ENCODE data around the gene SP100.

SP100 gene

DNA sequence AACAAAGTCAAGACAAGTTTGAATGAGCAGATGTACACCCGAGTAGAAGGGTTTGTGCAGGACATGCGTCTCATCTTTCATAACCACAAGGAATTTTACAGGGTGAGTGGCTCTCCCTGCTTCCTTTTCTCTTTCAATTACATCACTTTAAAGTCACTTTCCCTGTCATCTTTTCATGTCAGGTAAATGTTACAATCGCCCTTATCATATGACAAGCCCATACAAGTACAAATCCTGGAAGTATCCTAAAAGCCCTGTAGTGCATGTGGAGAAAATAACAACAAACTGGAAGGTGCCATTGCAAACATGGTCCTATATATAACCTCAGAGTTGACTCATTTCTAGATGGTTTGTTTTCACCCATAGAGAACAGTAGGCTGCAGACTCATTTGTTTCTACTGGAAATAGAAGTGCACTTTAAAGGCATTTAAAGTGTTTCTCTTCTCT, 126.0 kb downstream of the SP100 start:
- Histone ChIP-seq H3K4me3 (ENCODE audit: low read depth, low read length) (no peak overlapping the region), H3K27me3 (ENCODE audit: control insufficient read depth, insufficient read depth, low read length) (no peaks in the 10 kb centered on the region), H3K36me3 (ENCODE audit: control insufficient read depth, insufficient read depth, low read length) (no peaks in the 10 kb centered on the region), H3K4me1 (ENCODE audit: control insufficient read depth, insufficient read depth, low read length) (no peaks in the 10 kb centered on the region), H3K9ac (ENCODE audit: low read length) (no peak overlapping the region), H3K9me3 (ENCODE audit: control insufficient read depth, insufficient read depth, low read depth, low read length) (no peaks in the 10 kb centered on the region), H3K27ac (ENCODE audit: low read depth, low read length) (no peak overlapping the region)

DNA sequence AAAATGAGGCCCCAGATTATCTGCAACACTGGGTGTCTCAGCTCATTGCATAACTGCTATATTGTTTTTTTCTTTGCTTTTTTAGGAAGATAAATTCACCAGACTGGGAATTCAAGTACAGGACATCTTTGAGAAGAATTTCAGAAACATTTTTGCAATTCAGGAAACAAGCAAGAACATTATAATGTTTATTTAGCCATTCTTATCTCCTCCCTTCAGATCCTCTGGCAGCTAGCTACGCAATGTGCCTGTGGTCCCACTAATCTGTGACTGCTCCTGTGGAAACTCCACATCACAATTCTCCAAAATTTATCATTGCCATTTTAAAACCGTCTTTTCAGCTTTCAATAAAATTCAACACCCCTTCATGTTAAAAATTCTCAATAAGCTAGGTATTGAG, 126.8 kb downstream of the SP100 start:
- Histone ChIP-seq H3K27me3 (ENCODE audit: control insufficient read depth, insufficient read depth, low read length) (no peaks in the 10 kb centered on the region), H3K9me3 (ENCODE audit: control insufficient read depth, insufficient read depth, low read depth, low read length) (no peaks in the 10 kb centered on the region), H3K27ac (ENCODE audit: low read depth, low read length) (no peak overlapping the region), H3K4me1 (ENCODE audit: control insufficient read depth, insufficient read depth, low read length) (no peaks in the 10 kb centered on the region), H3K4me3 (ENCODE audit: low read depth, low read length) (no peak overlapping the region), H3K9ac (ENCODE audit: low read length) (no peak overlapping the region), H3K36me3 (ENCODE audit: control insufficient read depth, insufficient read depth, low read length) (no peaks in the 10 kb centered on the region)

DNA sequence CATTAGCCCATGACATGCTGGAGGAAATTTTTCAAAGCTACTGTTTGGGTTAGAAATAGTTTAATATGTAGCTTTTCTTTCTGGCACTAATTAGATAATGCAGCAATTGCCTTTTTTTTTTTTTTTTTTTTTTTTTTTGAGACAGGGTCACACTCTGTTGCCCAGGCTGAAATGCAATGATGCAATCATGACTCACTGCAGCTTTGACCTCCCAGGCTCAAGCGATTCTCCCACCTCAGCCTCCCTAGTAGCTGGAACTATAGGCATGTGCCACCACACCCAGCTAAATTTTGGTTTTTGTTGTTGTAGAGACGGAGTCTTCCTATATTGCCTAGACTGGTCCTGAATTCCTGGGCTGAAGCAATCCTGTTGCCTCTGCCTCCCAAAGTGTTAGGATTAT, 136.2 kb downstream of the SP100 start:
- Histone ChIP-seq H3K9ac (ENCODE audit: low read length) (no peak overlapping the region), H3K9me3 (ENCODE audit: control insufficient read depth, insufficient read depth, low read depth, low read length) (peaks cover 5% of the 10 kb centered on the region; the same call in 1 of the 2 replicates), H3K4me1 (ENCODE audit: control insufficient read depth, insufficient read depth, low read length) (no peaks in the 10 kb centered on the region), H3K27ac (ENCODE audit: low read depth, low read length) (no peak overlapping the region), H3K4me3 (ENCODE audit: low read depth, low read length) (no peak overlapping the region), H3K27me3 (ENCODE audit: control insufficient read depth, insufficient read depth, low read length) (no peaks in the 10 kb centered on the region), H3K36me3 (ENCODE audit: control insufficient read depth, insufficient read depth, low read length) (no peaks in the 10 kb centered on the region)

DNA sequence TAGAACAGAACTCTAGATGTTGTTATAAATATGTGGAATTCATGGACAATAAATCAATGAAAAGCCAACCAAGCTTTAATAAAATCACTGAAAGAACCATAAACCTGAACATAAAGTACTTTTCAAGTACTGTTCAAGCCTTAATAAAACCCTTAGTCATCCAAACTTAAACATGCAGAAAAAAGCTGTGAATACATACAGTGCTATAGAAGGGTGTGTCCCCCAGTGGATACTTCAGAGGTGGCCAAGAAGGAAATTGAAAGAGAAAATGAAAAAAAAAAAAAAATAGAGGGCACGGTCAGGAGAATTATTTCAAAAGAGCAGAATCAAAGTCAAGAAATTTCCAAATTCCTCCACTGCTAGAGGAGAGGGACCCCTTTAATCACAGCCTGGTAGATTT, 141.1 kb downstream of the SP100 start:
- Histone ChIP-seq H3K36me3 (ENCODE audit: control insufficient read depth, insufficient read depth, low read length) (no peaks in the 10 kb centered on the region), H3K4me3 (ENCODE audit: low read depth, low read length) (no peak overlapping the region), H3K27ac (ENCODE audit: low read depth, low read length) (no peak overlapping the region), H3K27me3 (ENCODE audit: control insufficient read depth, insufficient read depth, low read length) (no peaks in the 10 kb centered on the region), H3K4me1 (ENCODE audit: control insufficient read depth, insufficient read depth, low read length) (no peaks in the 10 kb centered on the region), H3K9ac (ENCODE audit: low read length) (no peak overlapping the region), H3K9me3 (ENCODE audit: control insufficient read depth, insufficient read depth, low read depth, low read length) (peaks cover 5% of the 10 kb centered on the region; the same call in 1 of the 2 replicates)

DNA sequence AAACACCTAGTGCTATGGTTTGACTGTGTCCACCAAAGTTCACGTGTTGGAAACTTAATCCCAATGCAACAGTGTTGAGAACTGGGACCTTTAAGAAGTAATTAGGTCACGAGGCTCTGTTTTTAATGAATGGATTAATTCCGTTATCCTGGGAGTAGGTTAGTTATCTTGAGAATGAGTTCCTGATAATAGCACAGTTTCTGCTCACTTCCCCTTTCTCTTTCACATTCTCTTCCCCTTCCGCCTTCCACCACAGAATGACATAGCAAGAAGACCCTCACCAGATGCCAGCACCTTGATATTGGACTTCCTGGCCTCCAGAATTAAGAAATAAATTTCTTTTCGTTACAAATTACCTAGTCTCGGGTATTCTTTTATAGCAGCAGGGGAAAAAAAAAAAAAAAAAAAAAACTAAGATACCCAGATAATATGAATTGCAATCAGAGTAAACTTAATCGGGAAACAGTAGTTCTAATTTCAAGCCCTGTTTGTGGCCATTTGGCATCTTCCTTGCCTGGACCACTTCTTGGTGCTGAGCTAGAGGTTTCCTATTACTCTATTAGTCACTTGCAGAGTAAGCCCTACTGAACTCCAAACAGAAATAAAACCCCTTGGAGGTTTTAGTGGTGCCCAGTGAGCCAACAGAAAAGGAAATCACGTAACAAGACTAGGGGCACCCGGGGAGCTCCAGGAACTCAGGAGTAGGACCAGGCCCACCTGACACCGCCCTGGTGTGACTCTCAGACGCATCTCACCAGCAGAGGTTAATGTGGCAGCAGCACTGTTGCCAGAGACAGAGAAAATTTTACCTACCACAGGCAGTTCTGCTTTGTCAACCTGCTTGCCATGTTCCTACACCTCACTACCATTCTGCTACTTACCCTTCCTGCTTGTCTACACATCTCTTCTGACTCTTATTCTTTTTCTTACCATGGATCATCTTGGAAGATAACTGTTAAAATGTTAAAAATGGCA, 149.1 kb downstream of the SP100 start:
- no peaks in the 10 kb centered on the region for H3K9me3 ChIP-seq (ENCODE audit: control insufficient read depth, insufficient read depth, low read depth, low read length)
- no peak overlapping the region for H3K9ac ChIP-seq (ENCODE audit: low read length)
- H3K4me3 ChIP-seq (ENCODE audit: low read depth, low read length): no peak overlapping the region
- H3K27ac ChIP-seq (ENCODE audit: low read depth, low read length): no peak overlapping the region
- H3K36me3 ChIP-seq (ENCODE audit: control insufficient read depth, insufficient read depth, low read length): no peaks in the 10 kb centered on the region
- H3K4me1 ChIP-seq (ENCODE audit: control insufficient read depth, insufficient read depth, low read length): no peaks in the 10 kb centered on the region
- no peaks in the 10 kb centered on the region for H3K27me3 ChIP-seq (ENCODE audit: control insufficient read depth, insufficient read depth, low read length)

DNA sequence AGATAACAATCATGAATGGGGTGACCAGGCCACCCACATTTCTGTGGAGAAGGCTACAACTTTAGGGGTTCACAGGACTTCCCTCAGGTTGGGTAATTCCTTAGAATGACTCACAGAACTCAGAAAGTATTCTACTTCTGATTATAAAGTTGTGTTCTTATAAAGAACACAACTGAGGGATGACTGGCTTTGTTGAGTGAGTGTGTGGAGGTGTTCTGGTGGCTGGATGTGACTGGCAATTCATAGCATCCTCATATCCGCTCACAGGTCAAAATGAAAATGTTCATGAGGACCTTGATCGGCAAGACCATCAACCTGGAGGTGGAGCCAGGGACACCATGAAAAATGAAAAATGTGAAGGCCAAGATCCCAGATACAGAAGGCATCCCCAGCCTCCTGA, 153.3 kb downstream of the SP100 start:
- Histone ChIP-seq H3K4me3 (ENCODE audit: low read depth, low read length) (no peak overlapping the region), H3K36me3 (ENCODE audit: control insufficient read depth, insufficient read depth, low read length) (no peaks in the 10 kb centered on the region), H3K27me3 (ENCODE audit: control insufficient read depth, insufficient read depth, low read length) (no peaks in the 10 kb centered on the region), H3K27ac (ENCODE audit: low read depth, low read length) (no peak overlapping the region), H3K4me1 (ENCODE audit: control insufficient read depth, insufficient read depth, low read length) (no peaks in the 10 kb centered on the region), H3K9ac (ENCODE audit: low read length) (no peak overlapping the region), H3K9me3 (ENCODE audit: control insufficient read depth, insufficient read depth, low read depth, low read length) (peaks cover 24% of the 10 kb centered on the region)

DNA sequence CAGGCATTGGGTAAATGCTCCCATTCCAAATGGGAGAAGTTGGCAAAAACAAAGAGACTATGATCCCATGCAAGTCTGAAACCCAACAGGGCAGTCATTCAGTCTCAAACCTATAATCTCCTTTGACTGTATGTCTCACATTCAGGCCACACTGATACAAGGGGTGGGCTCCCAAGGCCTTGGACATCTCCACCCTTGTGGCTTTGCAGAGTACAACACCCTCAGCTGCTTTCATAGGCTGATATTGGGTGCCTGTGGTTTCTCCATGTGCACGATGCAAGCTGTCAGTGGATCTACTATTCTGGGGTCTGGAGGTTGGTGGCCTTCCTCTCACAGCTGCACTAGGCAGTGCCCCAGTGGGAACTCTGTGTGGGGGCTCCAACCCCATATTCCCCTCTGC, 155.0 kb downstream of the SP100 start:
- Histone ChIP-seq H3K27me3 (ENCODE audit: control insufficient read depth, insufficient read depth, low read length) (no peaks in the 10 kb centered on the region), H3K36me3 (ENCODE audit: control insufficient read depth, insufficient read depth, low read length) (no peaks in the 10 kb centered on the region), H3K9ac (ENCODE audit: low read length) (no peak overlapping the region), H3K9me3 (ENCODE audit: control insufficient read depth, insufficient read depth, low read depth, low read length) (peaks cover 33% of the 10 kb centered on the region), H3K4me1 (ENCODE audit: control insufficient read depth, insufficient read depth, low read length) (no peaks in the 10 kb centered on the region), H3K27ac (ENCODE audit: low read depth, low read length) (no peak overlapping the region), H3K4me3 (ENCODE audit: low read depth, low read length) (no peak overlapping the region)

DNA sequence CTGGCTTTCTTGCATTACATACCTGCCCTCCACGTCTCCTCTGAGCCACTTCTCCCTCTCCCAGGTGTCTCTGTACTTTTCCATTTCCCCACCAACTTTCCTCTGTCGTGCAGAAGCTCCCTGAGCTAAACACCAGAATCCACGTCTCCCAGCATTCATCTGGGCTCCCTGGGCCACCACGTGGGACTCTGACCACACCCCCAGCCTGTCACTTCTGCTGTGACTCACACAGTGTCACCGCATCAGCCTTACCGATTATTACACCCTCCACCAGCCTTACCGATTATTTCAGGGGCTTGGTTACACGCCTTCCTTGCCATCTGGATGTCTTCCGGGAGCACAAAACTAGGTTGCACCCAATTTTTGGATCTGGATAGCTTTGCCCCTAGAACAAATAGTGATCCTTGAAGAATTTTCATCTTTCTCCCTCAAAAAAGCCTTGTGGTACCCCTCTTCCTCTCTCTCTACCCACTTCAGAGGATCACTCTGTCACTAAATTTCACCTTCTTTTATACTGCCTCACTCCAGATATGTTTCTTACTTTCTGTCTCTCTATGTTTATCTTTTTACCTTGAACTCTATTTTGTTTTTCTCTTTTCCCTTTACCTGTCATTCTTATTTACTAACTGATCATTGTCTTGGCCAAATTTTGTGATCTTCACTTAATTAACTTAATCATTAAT, 159.8 kb downstream of the SP100 start:
- no peaks in the 10 kb centered on the region for H3K27me3 ChIP-seq (ENCODE audit: control insufficient read depth, insufficient read depth, low read length)
- H3K9me3 ChIP-seq (ENCODE audit: control insufficient read depth, insufficient read depth, low read depth, low read length): peaks cover 28% of the 10 kb centered on the region
- H3K9ac ChIP-seq (ENCODE audit: low read length): no peak overlapping the region
- H3K4me3 ChIP-seq (ENCODE audit: low read depth, low read length): no peak overlapping the region
- no peaks in the 10 kb centered on the region for H3K4me1 ChIP-seq (ENCODE audit: control insufficient read depth, insufficient read depth, low read length)
- no peaks in the 10 kb centered on the region for H3K36me3 ChIP-seq (ENCODE audit: control insufficient read depth, insufficient read depth, low read length)
- no peak overlapping the region for H3K27ac ChIP-seq (ENCODE audit: low read depth, low read length)

DNA sequence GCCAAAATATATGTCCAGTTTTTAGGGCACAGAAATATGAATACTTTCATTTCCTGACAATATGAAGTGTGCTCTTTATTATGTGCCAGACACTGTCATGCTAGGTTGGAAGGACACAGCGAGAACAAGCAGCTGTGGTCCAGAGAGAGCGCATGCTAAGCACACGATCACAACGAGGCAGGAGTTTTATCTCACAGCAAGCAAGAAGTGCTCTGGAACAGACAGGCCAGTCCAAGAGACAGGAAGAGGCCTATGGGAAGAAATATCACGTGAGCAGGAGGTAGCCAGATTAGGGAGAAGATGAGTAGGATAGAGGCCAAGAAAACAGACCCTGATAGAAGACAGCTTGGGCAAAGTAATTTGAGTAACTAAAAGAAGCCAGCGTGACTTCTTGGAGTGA, 161.1 kb downstream of the SP100 start:
- Histone ChIP-seq H3K4me1 (ENCODE audit: control insufficient read depth, insufficient read depth, low read length) (no peaks in the 10 kb centered on the region), H3K27ac (ENCODE audit: low read depth, low read length) (no peak overlapping the region), H3K9me3 (ENCODE audit: control insufficient read depth, insufficient read depth, low read depth, low read length) (peaks cover 19% of the 10 kb centered on the region), H3K36me3 (ENCODE audit: control insufficient read depth, insufficient read depth, low read length) (no peaks in the 10 kb centered on the region), H3K4me3 (ENCODE audit: low read depth, low read length) (no peak overlapping the region), H3K9ac (ENCODE audit: low read length) (no peak overlapping the region), H3K27me3 (ENCODE audit: control insufficient read depth, insufficient read depth, low read length) (no peaks in the 10 kb centered on the region)

DNA sequence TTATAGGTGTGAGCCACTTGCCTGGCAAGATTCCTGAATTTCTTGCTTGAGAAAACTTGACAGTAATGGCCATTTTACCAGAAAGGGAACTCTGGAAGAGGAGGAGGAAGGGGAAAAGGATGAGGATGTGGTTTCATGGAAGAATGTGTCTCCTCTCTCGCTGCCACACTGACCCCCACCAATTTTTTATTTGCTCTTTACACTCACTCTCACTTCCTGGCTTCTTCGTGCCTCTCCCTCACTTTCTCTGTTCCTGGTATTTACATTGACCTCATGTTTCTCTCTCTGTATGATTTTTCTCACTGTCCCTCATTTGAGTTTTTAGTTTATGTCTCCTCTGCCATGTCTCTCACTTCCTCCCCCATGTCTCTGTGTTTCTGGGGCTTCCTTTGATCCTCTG, 162.1 kb downstream of the SP100 start:
- Histone ChIP-seq H3K36me3 (ENCODE audit: control insufficient read depth, insufficient read depth, low read length) (no peaks in the 10 kb centered on the region), H3K4me3 (ENCODE audit: low read depth, low read length) (no peak overlapping the region), H3K27me3 (ENCODE audit: control insufficient read depth, insufficient read depth, low read length) (no peaks in the 10 kb centered on the region), H3K4me1 (ENCODE audit: control insufficient read depth, insufficient read depth, low read length) (no peaks in the 10 kb centered on the region), H3K9me3 (ENCODE audit: control insufficient read depth, insufficient read depth, low read depth, low read length) (peaks cover 19% of the 10 kb centered on the region), H3K9ac (ENCODE audit: low read length) (no peak overlapping the region), H3K27ac (ENCODE audit: low read depth, low read length) (no peak overlapping the region)

DNA sequence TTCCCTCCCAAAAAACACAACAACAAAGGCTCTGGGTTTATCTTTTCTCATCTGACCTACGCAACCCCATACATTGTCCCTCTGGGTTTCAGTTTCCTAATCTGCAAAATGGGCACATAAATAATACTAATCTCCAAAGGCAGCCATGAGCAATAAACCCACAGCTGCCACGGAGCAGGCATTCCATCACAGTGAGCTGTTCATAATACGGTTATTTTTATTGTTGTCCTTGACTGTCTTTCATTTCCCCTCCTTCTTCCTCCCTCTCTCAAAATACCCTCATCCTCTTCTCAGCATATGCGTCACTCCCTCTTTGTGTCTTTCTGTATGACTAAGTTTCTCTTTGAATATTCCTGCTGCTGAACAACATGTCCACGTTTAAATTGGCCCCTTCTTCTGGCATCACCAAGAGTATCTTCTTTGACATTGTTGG, 166.9 kb downstream of the SP100 start:
- H3K9ac ChIP-seq (ENCODE audit: low read length): no peak overlapping the region
- no peaks in the 10 kb centered on the region for H3K9me3 ChIP-seq (ENCODE audit: control insufficient read depth, insufficient read depth, low read depth, low read length)
- no peaks in the 10 kb centered on the region for H3K4me1 ChIP-seq (ENCODE audit: control insufficient read depth, insufficient read depth, low read length)
- H3K36me3 ChIP-seq (ENCODE audit: control insufficient read depth, insufficient read depth, low read length): no peaks in the 10 kb centered on the region
- no peak overlapping the region for H3K4me3 ChIP-seq (ENCODE audit: low read depth, low read length)
- no peak overlapping the region for H3K27ac ChIP-seq (ENCODE audit: low read depth, low read length)
- no peaks in the 10 kb centered on the region for H3K27me3 ChIP-seq (ENCODE audit: control insufficient read depth, insufficient read depth, low read length)

Data from HUES6 (cell line).